ENCODE measurements around the gene CBFB. TPM values are rescaled to one million over a fixed set of nuclear protein-coding genes. Genes with fewer than 3 reads are reported as not detected.
A peak's percentile ranks its signal among the peaks of the same experiment; 100 is the strongest.

CBFB gene
- total and polyA plus RNA-seq, 2 of the 13 experiments (the other 11 are each of a cell fraction or from before 2014, with no cell fraction given) = 22.1 to 70.8 TPM

DNA sequence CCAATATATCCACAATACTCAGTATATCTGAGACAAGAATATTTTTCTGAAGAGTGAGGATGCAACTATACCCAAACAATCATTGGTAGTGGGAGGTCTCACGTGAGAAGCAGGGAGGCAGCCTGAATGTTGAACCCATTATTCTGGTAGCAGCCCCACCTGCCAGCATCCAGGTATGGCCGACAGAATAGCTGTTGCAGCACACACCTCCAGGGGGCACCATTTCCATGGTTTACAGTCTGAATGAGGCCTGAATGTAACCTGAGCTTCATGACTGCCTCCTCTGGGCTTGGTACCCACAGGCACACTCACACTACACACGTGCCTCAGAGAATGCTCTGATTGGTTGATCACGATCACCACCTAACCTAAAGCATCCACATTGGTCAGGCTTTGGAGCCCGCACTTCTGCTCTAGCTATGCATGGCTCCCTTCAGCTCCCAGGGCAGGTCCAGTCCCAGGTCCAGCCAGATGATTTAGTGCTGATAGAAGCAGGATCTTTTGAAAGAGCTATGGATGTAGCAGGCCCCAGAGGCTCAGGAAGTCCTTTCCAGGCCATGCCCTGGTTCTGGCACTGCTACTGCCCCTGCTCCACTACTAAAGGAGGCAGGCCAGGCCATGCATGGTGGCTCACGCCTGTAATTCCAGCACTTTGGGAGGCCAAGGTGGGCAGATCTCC is 11.0 kb upstream of the CBFB start (continued):
- TF ChIP-seq FOSL1 (CRISPR knock-in tag; IDR thresholded peaks at IDR 0.05; ENCODE audit: borderline replicate concordance) (no peak), SAP130 (CRISPR knock-in tag; IDR thresholded peaks at IDR 0.05; ENCODE audit: low read depth) (peak; percentile 85), ZBTB4 (CRISPR knock-in tag; IDR thresholded peaks at IDR 0.05; ENCODE audit: borderline replicate concordance) (0 out of 2 replicates have a peak, but pooled peaks have one; percentile 43), ZBTB7B (CRISPR knock-in tag; IDR thresholded peaks at IDR 0.05) (0 out of 2 replicates have a peak, but pooled peaks have one; percentile 27), ZNF569 (CRISPR knock-in tag; IDR thresholded peaks at IDR 0.05; ENCODE audit: borderline replicate concordance) (no peak), CCDC6 (CRISPR knock-in tag; IDR thresholded peaks at IDR 0.05) (peak; percentile 43; the same call in 1 of the 2 replicates), KDM6A (CRISPR knock-in tag; IDR thresholded peaks at IDR 0.05; ENCODE audit: low read depth) (no peak), ZNF251 (CRISPR knock-in tag; IDR thresholded peaks at IDR 0.05) (no peak), FUBP1 (CRISPR knock-in tag; IDR thresholded peaks at IDR 0.05; ENCODE audit: borderline replicate concordance) (no peak), NR3C1 (CRISPR knock-in tag; IDR thresholded peaks at IDR 0.05) (no peak), DDIT3 (CRISPR knock-in tag; IDR thresholded peaks at IDR 0.05) (no peak), NFIC (IDR thresholded peaks at IDR 0.05; ENCODE audit: low read length) (no peak), IRF2 (CRISPR knock-in tag; IDR thresholded peaks at IDR 0.05) (peak; percentile 93), ZNF256 (CRISPR knock-in tag; conservative IDR thresholded peaks at IDR 0.05) (no peak), SMARCE1 (IDR thresholded peaks at IDR 0.05; ENCODE audit: borderline replicate concordance) (no peak), KDM2A (CRISPR knock-in tag; IDR thresholded peaks at IDR 0.05; ENCODE audit: borderline replicate concordance, low read depth) (peak; percentile 82), FOXK1 (CRISPR knock-in tag; IDR thresholded peaks at IDR 0.05; ENCODE audit: borderline replicate concordance, low read depth) (no peak), IKZF5 (CRISPR knock-in tag; IDR thresholded peaks at IDR 0.05) (peak; percentile 74; the same call in 1 of the 2 replicates), ZBTB1 (CRISPR knock-in tag; IDR thresholded peaks at IDR 0.05; ENCODE audit: borderline replicate concordance) (no peak)
- TF ChIP-seq, protein P1, sequence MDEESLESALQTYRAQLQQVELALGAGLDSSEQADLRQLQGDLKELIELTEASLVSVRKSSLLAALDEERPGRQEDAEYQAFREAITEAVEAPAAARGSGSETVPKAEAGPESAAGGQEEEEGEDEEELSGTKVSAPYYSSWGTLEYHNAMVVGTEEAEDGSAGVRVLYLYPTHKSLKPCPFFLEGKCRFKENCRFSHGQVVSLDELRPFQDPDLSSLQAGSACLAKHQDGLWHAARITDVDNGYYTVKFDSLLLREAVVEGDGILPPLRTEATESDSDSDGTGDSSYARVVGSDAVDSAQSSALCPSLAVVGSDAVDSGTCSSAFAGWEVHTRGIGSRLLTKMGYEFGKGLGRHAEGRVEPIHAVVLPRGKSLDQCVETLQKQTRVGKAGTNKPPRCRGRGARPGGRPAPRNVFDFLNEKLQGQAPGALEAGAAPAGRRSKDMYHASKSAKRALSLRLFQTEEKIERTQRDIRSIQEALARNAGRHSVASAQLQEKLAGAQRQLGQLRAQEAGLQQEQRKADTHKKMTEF (CRISPR knock-in tag; IDR thresholded peaks at IDR 0.05) = peak; percentile 83
